Prostate gland (tissue), 2 donors: ENCODE results near the gene GSG1L.

Source experiments
- POLR2A ChIP-seq: fragments of 450-650 bp; IDR thresholded peaks from one replicate; pipeline ENCODE4 v1.6.1; 2016; ENCODE audit warnings: antibody characterized with exemption, mild to moderate bottlenecking
- POLR2AphosphoS5 ChIP-seq: sonication (generic); formaldehyde crosslinking; IDR thresholded peaks from one replicate; pipeline ENCODE4 v1.6.1; 2017; ENCODE audit warnings: antibody characterized with exemption
- TF ChIP-seq, protein P1 (sequence below), 4 experiments: fragments of 200-600 bp in 2 of 4; fragments of 450-650 bp in 2 of 4; sonication (generic) in 2 of 4; IDR thresholded peaks; 1 replicate in 3 of 4; 2 replicates in 1 of 4; pipeline ENCODE4 v1.5.1; 2016 to 2019; ENCODE audit warnings: antibody characterized with exemption in 4 of 4, mild to moderate bottlenecking in 2 of 4, moderate library complexity in 2 of 4

DNA sequence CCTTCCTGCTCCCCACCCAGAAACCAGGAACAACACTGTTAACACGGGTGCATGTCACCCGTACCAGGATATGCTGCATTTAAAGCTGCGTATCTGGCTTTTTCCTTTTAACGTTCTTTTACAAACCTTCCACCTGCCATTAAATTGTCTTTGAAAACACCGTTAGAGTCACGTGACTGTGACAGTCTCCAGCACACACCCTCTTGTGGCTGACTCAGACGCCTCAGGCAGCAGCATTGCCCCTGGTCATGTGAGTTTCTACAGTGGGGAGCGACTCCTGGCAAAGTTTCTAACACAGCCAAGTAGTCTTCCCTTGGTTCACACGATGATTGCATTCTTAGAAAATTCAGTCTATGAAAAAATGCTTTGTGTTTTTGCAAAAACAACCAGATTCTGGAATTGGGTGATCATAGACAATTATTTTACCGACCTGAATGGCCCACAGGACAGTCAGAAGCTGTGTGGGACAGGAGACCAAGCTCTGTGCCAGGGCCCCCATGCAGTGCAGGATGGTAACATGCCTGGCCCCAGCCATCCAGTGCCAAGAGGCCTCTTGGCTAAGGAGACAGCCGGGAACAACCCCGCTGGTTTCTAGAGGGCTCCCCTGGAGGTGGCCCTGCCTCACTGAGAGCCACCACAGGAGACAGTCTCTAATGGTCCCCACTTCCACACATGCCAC lies 314.5 kb downstream of the GSG1L start:
- TF ChIP-seq, protein P1, sequence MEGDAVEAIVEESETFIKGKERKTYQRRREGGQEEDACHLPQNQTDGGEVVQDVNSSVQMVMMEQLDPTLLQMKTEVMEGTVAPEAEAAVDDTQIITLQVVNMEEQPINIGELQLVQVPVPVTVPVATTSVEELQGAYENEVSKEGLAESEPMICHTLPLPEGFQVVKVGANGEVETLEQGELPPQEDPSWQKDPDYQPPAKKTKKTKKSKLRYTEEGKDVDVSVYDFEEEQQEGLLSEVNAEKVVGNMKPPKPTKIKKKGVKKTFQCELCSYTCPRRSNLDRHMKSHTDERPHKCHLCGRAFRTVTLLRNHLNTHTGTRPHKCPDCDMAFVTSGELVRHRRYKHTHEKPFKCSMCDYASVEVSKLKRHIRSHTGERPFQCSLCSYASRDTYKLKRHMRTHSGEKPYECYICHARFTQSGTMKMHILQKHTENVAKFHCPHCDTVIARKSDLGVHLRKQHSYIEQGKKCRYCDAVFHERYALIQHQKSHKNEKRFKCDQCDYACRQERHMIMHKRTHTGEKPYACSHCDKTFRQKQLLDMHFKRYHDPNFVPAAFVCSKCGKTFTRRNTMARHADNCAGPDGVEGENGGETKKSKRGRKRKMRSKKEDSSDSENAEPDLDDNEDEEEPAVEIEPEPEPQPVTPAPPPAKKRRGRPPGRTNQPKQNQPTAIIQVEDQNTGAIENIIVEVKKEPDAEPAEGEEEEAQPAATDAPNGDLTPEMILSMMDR (IDR thresholded peaks at IDR 0.05), result peak in 3 of 4 experiments; percentile 38 to 55 (median 41)
- TF ChIP-seq POLR2A (no peak), POLR2AphosphoS5 (peak; percentile 70)
